GM10266 (cell line): ENCODE results near the gene NKG7.
"Not testable (repeated sequence)": the region's sequence is repeated elsewhere in the genome, so short reads cannot be mapped to it uniquely, and the experiment has no call there.

Source experiments
- DNase-seq: peaks from one replicate; pipeline ENCODE4 v3.0.0; 2012; ENCODE audit errors: extremely low spot score
- CTCF ChIP-seq: IDR thresholded peaks from 2 replicates; pipeline ENCODE4 v1.5.1; 2012; ENCODE audit warnings: mild to moderate bottlenecking, low read depth; ENCODE audit not compliant: control insufficient read depth, insufficient read depth; ENCODE audit errors: missing control alignments

The NKG7 gene

GRCh38 chr19:51415187-51415586 lies 42.7 kb upstream of the NKG7 start:
- DNase-seq = no peak
- TF ChIP-seq CTCF = no peak

GRCh38 chr19:51410950-51411748 lies 38.7 kb upstream of the NKG7 start:
- no peak for DNase-seq
- no peak for TF ChIP-seq CTCF

- TF ChIP-seq CTCF = peak; percentile 46
- DNase-seq = no peak
Measured at GRCh38 chr19:51407511-51408131, 35.2 kb upstream of the NKG7 start.

GRCh38 chr19:51402117-51402516 lies 29.7 kb upstream of the NKG7 start:
- DNase-seq = no peak
- TF ChIP-seq CTCF = no peak

- not testable (repeated sequence) for DNase-seq
Measured at GRCh38 chr19:51399936-51400335, 27.5 kb upstream of the NKG7 start.

GRCh38 chr19:51399231-51399630 lies 26.8 kb upstream of the NKG7 start:
- no peak for TF ChIP-seq CTCF

GRCh38 chr19:51398096-51398704 lies 25.7 kb upstream of the NKG7 start:
- peak; percentile 53 for TF ChIP-seq CTCF
- DNase-seq = no peak

More at GRCh38 chr19:51399231-51399630, 26.8 kb upstream of the NKG7 start:
- DNase-seq = no peak

GRCh38 chr19:51397453-51397852 lies 25.0 kb upstream of the NKG7 start:
- DNase-seq = not testable (repeated sequence)
